ENCODE measurements around the gene CDC25C. TPM values are rescaled to one million over a fixed set of nuclear protein-coding genes. Genes with fewer than 3 reads are reported as not detected.
"Not testable (repeated sequence)": the region's sequence is repeated elsewhere in the genome, so short reads cannot be mapped to it uniquely, and the experiment has no call there.

CDC25C gene
- total and polyA plus RNA-seq, 4 donors = 0.25 to 3.0 (median 0.41) TPM

DNA sequence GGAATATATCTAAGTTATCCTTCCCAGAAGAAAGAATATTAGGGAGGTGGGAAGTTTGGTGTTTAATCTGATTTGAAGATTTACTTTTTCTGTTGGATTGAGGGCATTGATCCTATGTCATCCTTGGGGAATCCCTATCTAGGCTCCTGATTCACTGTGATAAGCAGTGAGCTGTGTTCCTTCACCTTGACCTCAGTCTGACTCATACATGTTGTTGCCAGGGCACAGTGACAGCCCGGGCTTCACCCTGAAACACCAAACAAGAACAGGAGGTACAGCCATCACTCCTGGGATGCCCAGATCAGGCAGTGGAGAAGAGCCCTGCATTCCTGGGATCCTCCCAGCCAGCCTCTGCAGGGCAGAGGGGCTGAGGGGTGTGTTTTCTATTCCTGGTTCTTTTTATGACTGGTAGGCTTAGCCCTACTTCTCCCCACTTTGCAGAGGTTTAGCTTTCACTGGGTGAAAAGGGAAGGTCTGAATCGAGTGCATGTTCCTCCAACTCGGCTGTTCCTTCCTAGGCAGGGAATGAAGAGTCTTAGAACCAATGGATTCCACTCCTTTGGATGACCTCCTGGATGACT is 3.4 kb upstream of the CDC25C start:
- H3K4me3 ChIP-seq = no peak overlapping the region
- no peak for ATAC-seq (ENCODE audit: insufficient read depth, low FRiP score)
- peaks cover 0 to 37% (median 6%) of the 10 kb centered on the region in 5 donors for H3K4me1 ChIP-seq (ENCODE audit: control insufficient read depth in 5 of 5, insufficient read depth in 5 of 5, low read length in 5 of 5)
- no peaks in the 10 kb centered on the region for H3K27me3 ChIP-seq (ENCODE audit: control insufficient read depth in 3 of 3, insufficient read depth in 3 of 3, low read length in 2 of 3)
- no peak overlapping the region for H3K9ac ChIP-seq (ENCODE audit: insufficient read depth in 1 of 2, low read length in 2 of 2)
- TF ChIP-seq, protein P1, sequence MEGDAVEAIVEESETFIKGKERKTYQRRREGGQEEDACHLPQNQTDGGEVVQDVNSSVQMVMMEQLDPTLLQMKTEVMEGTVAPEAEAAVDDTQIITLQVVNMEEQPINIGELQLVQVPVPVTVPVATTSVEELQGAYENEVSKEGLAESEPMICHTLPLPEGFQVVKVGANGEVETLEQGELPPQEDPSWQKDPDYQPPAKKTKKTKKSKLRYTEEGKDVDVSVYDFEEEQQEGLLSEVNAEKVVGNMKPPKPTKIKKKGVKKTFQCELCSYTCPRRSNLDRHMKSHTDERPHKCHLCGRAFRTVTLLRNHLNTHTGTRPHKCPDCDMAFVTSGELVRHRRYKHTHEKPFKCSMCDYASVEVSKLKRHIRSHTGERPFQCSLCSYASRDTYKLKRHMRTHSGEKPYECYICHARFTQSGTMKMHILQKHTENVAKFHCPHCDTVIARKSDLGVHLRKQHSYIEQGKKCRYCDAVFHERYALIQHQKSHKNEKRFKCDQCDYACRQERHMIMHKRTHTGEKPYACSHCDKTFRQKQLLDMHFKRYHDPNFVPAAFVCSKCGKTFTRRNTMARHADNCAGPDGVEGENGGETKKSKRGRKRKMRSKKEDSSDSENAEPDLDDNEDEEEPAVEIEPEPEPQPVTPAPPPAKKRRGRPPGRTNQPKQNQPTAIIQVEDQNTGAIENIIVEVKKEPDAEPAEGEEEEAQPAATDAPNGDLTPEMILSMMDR (IDR thresholded peaks at IDR 0.05; ENCODE audit: control extremely low read depth, extremely low read depth) = no peak
- no peaks in the 10 kb centered on the region for H3K36me3 ChIP-seq (ENCODE audit: control insufficient read depth in 4 of 4, insufficient read depth in 4 of 4, low read length in 4 of 4)
- H3K9me3 ChIP-seq (ENCODE audit: control insufficient read depth in 4 of 4, insufficient read depth in 3 of 4, low read length in 3 of 4) = no peaks in the 10 kb centered on the region
- no peak for DNase-seq
- no peak overlapping the region for H3K27ac ChIP-seq (ENCODE audit: low read depth in 1 of 2, low read length in 1 of 2)
- 83 to 90% methylated on average over 3 of the region's 3 CpGs for WGBS, 2 donors

DNA sequence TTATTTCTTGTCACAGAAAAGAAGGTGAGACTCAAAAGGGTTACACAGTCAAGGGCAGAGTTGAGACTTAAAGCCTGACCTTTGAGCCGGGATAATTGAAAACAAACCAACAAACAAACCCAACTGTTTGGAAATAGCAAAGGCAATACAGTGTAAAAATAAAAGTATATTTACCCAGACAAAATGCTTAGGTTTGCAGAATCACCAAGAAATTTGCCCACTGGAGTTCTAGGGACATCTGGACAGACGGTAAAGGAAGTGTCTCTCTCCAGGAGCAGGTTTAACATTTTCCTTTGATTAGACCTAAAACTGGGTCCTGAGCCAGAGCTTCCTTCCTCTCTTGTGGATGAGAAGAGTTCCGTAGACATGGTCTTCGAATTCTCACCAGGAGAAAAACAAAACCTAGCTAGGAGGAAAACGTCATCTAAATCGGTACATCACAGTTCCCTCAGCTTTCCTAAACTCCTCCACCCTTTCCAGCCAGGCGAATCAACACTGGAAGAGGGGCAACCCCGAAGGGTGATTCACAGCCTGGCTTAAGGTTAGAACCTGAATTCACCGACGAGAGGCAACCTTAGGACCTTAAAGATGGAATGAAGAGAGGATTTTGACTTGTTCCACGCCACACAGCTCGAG is 673 bp downstream of the CDC25C start:
- peak in 2 of 3 donors; percentile 19 to 22 for DNase-seq
- Histone ChIP-seq H3K36me3 (ENCODE audit: control insufficient read depth in 4 of 4, insufficient read depth in 4 of 4, low read length in 4 of 4) (no peaks in the 10 kb centered on the region), H3K4me1 (ENCODE audit: control insufficient read depth in 5 of 5, insufficient read depth in 5 of 5, low read length in 5 of 5) (peaks cover 0 to 20% (median 0%) of the 10 kb centered on the region in 5 donors), H3K9ac (ENCODE audit: insufficient read depth in 1 of 2, low read length in 2 of 2) (peak overlapping the region; percentile 31 to 57), H3K27ac (ENCODE audit: low read depth in 1 of 2, low read length in 1 of 2) (no peak overlapping the region), H3K4me3 (no peak overlapping the region), H3K27me3 (ENCODE audit: control insufficient read depth in 3 of 3, insufficient read depth in 3 of 3, low read length in 2 of 3) (no peaks in the 10 kb centered on the region), H3K9me3 (ENCODE audit: control insufficient read depth in 4 of 4, insufficient read depth in 3 of 4, low read length in 3 of 4) (no peaks in the 10 kb centered on the region)
- 3 to 5% methylated on average over 12 of the region's 12 CpGs for WGBS, 2 donors
- ATAC-seq (ENCODE audit: insufficient read depth, low FRiP score) = no peak
- TF ChIP-seq, protein P1 (IDR thresholded peaks at IDR 0.05; ENCODE audit: control extremely low read depth, extremely low read depth) = no peak

DNA sequence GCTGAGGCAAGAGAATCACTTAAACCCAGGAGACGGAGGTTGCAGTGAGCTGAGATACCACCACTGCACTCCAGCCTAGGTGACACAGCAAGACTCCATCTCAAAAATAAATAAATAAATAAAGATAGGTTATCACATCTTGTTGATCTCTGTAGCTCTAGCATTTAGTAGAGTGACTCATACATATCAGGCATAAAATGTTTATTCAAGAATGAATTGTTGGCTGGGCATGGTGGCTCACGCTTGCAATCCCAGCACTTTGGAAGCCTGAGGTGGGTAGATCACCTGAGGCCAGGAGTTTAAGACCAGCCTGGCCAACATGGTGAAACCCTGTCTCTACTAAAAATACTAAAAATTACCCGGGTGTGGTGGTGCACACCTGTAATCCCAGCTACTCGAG is 13.4 kb downstream of the CDC25C start:
- not testable (repeated sequence) for H3K4me3 ChIP-seq; H3K27ac ChIP-seq (ENCODE audit: low read depth in 1 of 2, low read length in 1 of 2); H3K27me3 ChIP-seq (ENCODE audit: control insufficient read depth in 3 of 3, insufficient read depth in 3 of 3, low read length in 2 of 3); H3K9me3 ChIP-seq (ENCODE audit: control insufficient read depth in 4 of 4, insufficient read depth in 3 of 4, low read length in 3 of 4); H3K9ac ChIP-seq (ENCODE audit: insufficient read depth in 1 of 2, low read length in 2 of 2); ATAC-seq (ENCODE audit: insufficient read depth, low FRiP score); DNase-seq; H3K4me1 ChIP-seq (ENCODE audit: control insufficient read depth in 5 of 5, insufficient read depth in 5 of 5, low read length in 5 of 5)
- H3K36me3 ChIP-seq (ENCODE audit: control insufficient read depth in 4 of 4, insufficient read depth in 4 of 4, low read length in 4 of 4) = peaks cover 0 to 11% (median 1%) of the 10 kb centered on the region in 4 donors
- WGBS, 2 donors = 98 to 99% methylated on average over 4 of the region's 4 CpGs

DNA sequence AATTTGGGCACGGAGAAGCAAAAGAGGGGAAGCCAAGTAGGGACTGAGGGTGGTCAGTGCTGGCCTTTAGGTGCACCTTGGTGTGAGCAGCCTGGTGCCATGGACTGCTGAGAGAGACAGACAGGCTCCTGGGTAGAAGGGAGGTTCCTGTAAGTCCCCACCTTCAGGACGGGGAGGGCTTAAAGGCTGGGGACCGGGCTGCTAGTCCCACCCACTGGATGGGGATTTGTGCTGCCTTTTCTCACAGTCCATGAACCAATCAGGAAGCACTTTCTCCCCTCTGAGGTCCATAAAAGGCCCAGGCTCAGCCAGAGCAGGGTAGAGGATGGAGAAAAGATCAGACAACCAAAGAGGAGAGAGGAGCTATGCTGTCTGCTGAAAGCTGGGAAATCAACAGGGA is 15.2 kb downstream of the CDC25C start:
- ATAC-seq (ENCODE audit: insufficient read depth, low FRiP score) = no peak
- 81 to 91% methylated on average over 3 of the region's 3 CpGs for WGBS, 2 donors
- TF ChIP-seq, protein P1 (IDR thresholded peaks at IDR 0.05; ENCODE audit: control extremely low read depth, extremely low read depth) = no peak

More for the DNA sequence above, 15.2 kb downstream of the CDC25C start:
- H3K27ac ChIP-seq (ENCODE audit: low read depth in 1 of 2, low read length in 1 of 2) = no peak overlapping the region
- peaks cover 0 to 11% (median 1%) of the 10 kb centered on the region in 4 donors for H3K36me3 ChIP-seq (ENCODE audit: control insufficient read depth in 4 of 4, insufficient read depth in 4 of 4, low read length in 4 of 4)
- H3K9ac ChIP-seq (ENCODE audit: insufficient read depth in 1 of 2, low read length in 2 of 2) = no peak overlapping the region
- H3K9me3 ChIP-seq (ENCODE audit: control insufficient read depth in 4 of 4, insufficient read depth in 3 of 4, low read length in 3 of 4) = no peaks in the 10 kb centered on the region
- H3K4me3 ChIP-seq = no peak overlapping the region
- H3K27me3 ChIP-seq (ENCODE audit: control insufficient read depth in 3 of 3, insufficient read depth in 3 of 3, low read length in 2 of 3) = no peaks in the 10 kb centered on the region
- H3K4me1 ChIP-seq (ENCODE audit: control insufficient read depth in 5 of 5, insufficient read depth in 5 of 5, low read length in 5 of 5) = no peaks in the 10 kb centered on the region
- no peak for DNase-seq
